ENCODE data around the gene ZNF148.
A peak's percentile ranks its signal among the peaks of the same experiment; 100 is the strongest.

Gene ZNF148

DNA sequence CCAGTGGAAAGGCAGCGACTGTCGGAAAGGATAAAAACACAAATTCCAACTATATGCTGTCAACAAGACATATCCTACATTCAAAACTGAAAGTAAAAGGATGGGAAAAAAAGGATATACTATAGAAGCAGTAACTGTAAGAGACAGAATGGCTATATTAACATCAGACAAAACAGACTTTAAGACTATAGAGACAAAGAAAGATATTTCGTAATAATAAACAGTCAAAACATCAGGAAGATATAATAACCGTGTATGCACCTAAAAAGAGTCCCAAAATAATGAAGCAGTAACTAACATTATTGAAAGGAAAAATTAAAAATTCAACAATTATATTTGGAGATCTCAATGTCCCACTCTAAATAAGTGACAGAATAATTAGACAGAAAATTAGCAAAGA, 48.2 kb downstream of the ZNF148 start:
- peak overlapping the region; percentile 3 for H3K27ac Mint-ChIP-seq
- H3K4me1 Mint-ChIP-seq (ENCODE audit: low read depth): peaks cover 16% of the 10 kb centered on the region
- H3K27me3 Mint-ChIP-seq: no peaks in the 10 kb centered on the region
- no peak overlapping the region for H3K4me3 Mint-ChIP-seq
- peaks cover 2% of the 10 kb centered on the region for H3K9me3 Mint-ChIP-seq (ENCODE audit: low read depth)
- H3K36me3 Mint-ChIP-seq: peaks cover 25% of the 10 kb centered on the region

- Mint-ChIP-seq H3K27ac (no peak overlapping the region), H3K27me3 (no peaks in the 10 kb centered on the region), H3K9me3 (ENCODE audit: low read depth) (peaks cover 2% of the 10 kb centered on the region), H3K4me3 (no peak overlapping the region), H3K36me3 (peaks cover 21% of the 10 kb centered on the region), H3K4me1 (ENCODE audit: low read depth) (peaks cover 8% of the 10 kb centered on the region)
These were observed 49.4 kb downstream of the ZNF148 start for GRCh38 chr3:125325746-125326145.

DNA sequence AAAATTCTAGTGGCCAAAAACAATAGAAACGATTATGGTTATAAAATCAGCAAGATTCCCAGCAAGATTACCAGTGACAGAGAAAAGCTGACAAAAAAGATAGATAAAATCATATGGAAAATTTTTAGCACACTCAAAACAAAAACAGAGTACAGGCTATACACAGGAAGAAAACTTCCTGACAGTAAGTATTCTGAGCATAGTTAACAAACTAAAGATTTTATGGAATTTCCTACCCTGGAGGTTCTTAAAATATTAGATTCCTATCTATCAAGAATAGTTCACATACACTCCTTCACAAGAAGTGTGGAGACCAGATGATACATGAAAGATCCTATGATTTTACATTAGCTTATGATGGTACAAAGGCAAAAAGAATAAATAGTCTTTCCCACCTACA, 50.8 kb downstream of the ZNF148 start:
- no peak overlapping the region for H3K4me3 Mint-ChIP-seq
- peaks cover 8% of the 10 kb centered on the region for H3K4me1 Mint-ChIP-seq (ENCODE audit: low read depth)
- H3K36me3 Mint-ChIP-seq: peaks cover 17% of the 10 kb centered on the region
- no peaks in the 10 kb centered on the region for H3K27me3 Mint-ChIP-seq
- peaks cover 2% of the 10 kb centered on the region for H3K9me3 Mint-ChIP-seq (ENCODE audit: low read depth)
- no peak overlapping the region for H3K27ac Mint-ChIP-seq

- no peaks in the 10 kb centered on the region for H3K27me3 Mint-ChIP-seq
- H3K36me3 Mint-ChIP-seq: peaks cover 15% of the 10 kb centered on the region
- peaks cover 2% of the 10 kb centered on the region for H3K9me3 Mint-ChIP-seq (ENCODE audit: low read depth)
- H3K27ac Mint-ChIP-seq: no peak overlapping the region
- H3K4me1 Mint-ChIP-seq (ENCODE audit: low read depth): peaks cover 10% of the 10 kb centered on the region
- no peak overlapping the region for H3K4me3 Mint-ChIP-seq
These were observed 52.2 kb downstream of the ZNF148 start for GRCh38 chr3:125322917-125323316.

GRCh38 chr3:125322166-125322565, 53.0 kb downstream of the ZNF148 start:
- peaks cover 10% of the 10 kb centered on the region for H3K4me1 Mint-ChIP-seq (ENCODE audit: low read depth)
- H3K27me3 Mint-ChIP-seq: no peaks in the 10 kb centered on the region
- peaks cover 15% of the 10 kb centered on the region for H3K36me3 Mint-ChIP-seq
- H3K4me3 Mint-ChIP-seq: no peak overlapping the region
- H3K27ac Mint-ChIP-seq: no peak overlapping the region
- H3K9me3 Mint-ChIP-seq (ENCODE audit: low read depth): peaks cover 3% of the 10 kb centered on the region

DNA sequence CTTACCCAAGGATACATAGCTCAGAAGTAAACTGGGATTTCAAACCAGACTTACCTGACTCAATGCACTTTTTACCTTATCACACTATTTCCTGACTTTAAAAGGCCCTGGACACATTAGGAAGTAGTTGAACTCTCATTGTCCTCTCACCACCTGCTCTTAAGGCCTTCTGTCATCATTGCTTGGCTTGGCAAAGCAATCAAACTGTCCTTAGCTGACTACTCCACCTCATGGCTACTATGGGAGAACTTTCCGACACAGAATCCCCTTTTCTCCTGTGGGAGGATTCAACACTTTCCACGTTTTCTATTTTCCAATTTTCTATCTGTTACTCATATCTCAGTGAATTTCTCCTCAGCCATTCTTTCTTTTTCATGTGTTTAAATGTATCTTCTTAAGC, 55.4 kb downstream of the ZNF148 start:
- H3K4me3 Mint-ChIP-seq: no peak overlapping the region
- H3K36me3 Mint-ChIP-seq: peaks cover 13% of the 10 kb centered on the region
- H3K27ac Mint-ChIP-seq: peak overlapping the region; percentile 31
- peaks cover 13% of the 10 kb centered on the region for H3K4me1 Mint-ChIP-seq (ENCODE audit: low read depth)
- H3K9me3 Mint-ChIP-seq (ENCODE audit: low read depth): peaks cover 7% of the 10 kb centered on the region
- no peaks in the 10 kb centered on the region for H3K27me3 Mint-ChIP-seq

- H3K27ac Mint-ChIP-seq: no peak overlapping the region
- peaks cover 7% of the 10 kb centered on the region for H3K9me3 Mint-ChIP-seq (ENCODE audit: low read depth)
- H3K4me1 Mint-ChIP-seq (ENCODE audit: low read depth): peaks cover 19% of the 10 kb centered on the region
- H3K27me3 Mint-ChIP-seq: no peaks in the 10 kb centered on the region
- peaks cover 13% of the 10 kb centered on the region for H3K36me3 Mint-ChIP-seq
- no peak overlapping the region for H3K4me3 Mint-ChIP-seq
These were observed 56.3 kb downstream of the ZNF148 start for GRCh38 chr3:125318871-125319270.

DNA sequence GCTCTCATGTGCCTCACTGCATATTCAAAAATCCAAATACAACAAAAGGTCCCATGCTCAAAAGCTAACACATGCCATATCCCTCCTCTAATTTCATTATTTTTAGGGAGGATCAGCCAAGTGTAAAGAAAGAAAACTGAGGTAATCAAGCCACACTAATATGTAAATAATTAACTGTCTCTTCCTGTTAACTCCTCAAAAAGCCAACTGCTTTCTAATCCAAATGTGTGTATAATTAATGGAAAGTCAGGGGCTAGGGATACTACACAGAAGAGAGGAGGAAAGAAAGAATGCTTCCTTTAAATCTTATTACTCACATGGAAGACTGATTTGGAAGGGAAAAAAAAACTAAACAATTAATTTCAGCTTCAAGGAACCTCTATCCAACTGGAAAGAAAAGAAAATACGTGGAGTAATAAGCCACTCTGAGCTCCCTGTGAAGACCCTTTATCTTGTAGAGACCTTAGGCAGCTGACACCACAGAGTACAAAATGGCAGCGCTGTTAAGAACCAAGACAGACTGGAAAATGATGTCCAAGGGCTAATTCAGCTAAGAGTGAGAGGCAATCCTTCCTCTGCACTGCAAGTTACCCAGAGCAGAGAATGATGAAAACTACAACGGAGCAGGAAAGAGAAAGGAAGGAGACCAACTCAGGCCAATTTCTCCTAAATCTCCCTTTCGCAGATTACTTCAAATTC, 56.8 kb downstream of the ZNF148 start:
- H3K36me3 Mint-ChIP-seq: peaks cover 14% of the 10 kb centered on the region
- H3K4me3 Mint-ChIP-seq: no peak overlapping the region
- no peaks in the 10 kb centered on the region for H3K27me3 Mint-ChIP-seq
- peak overlapping the region; percentile 70 for H3K27ac Mint-ChIP-seq
- peaks cover 20% of the 10 kb centered on the region for H3K4me1 Mint-ChIP-seq (ENCODE audit: low read depth)
- peaks cover 7% of the 10 kb centered on the region for H3K9me3 Mint-ChIP-seq (ENCODE audit: low read depth)

- peaks cover 16% of the 10 kb centered on the region for H3K36me3 Mint-ChIP-seq
- H3K4me1 Mint-ChIP-seq (ENCODE audit: low read depth): peaks cover 23% of the 10 kb centered on the region
- no peaks in the 10 kb centered on the region for H3K27me3 Mint-ChIP-seq
- peaks cover 7% of the 10 kb centered on the region for H3K9me3 Mint-ChIP-seq (ENCODE audit: low read depth)
- H3K4me3 Mint-ChIP-seq: no peak overlapping the region
- peak overlapping the region; percentile 70 for H3K27ac Mint-ChIP-seq
These were observed 57.4 kb downstream of the ZNF148 start for GRCh38 chr3:125317761-125318160.

- Mint-ChIP-seq H3K4me3 (no peak overlapping the region), H3K4me1 (ENCODE audit: low read depth) (peaks cover 31% of the 10 kb centered on the region), H3K27ac (peak overlapping the region; percentile 71), H3K9me3 (ENCODE audit: low read depth) (peaks cover 7% of the 10 kb centered on the region), H3K27me3 (no peaks in the 10 kb centered on the region), H3K36me3 (peaks cover 22% of the 10 kb centered on the region)
These were observed 58.2 kb downstream of the ZNF148 start for GRCh38 chr3:125316949-125317348.

- Mint-ChIP-seq H3K27me3 (no peaks in the 10 kb centered on the region), H3K27ac (peak overlapping the region; percentile 71), H3K9me3 (ENCODE audit: low read depth) (peaks cover 7% of the 10 kb centered on the region), H3K4me1 (ENCODE audit: low read depth) (peaks cover 37% of the 10 kb centered on the region), H3K4me3 (no peak overlapping the region), H3K36me3 (peaks cover 22% of the 10 kb centered on the region)
These were observed 58.9 kb downstream of the ZNF148 start for GRCh38 chr3:125316246-125316645.

- H3K4me3 Mint-ChIP-seq: peak overlapping the region; percentile 3
- H3K27me3 Mint-ChIP-seq: no peaks in the 10 kb centered on the region
- H3K36me3 Mint-ChIP-seq: peaks cover 29% of the 10 kb centered on the region
- H3K4me1 Mint-ChIP-seq (ENCODE audit: low read depth): peaks cover 55% of the 10 kb centered on the region
- peak overlapping the region; percentile 77 for H3K27ac Mint-ChIP-seq
- peaks cover 7% of the 10 kb centered on the region for H3K9me3 Mint-ChIP-seq (ENCODE audit: low read depth)
These were observed 62.0 kb downstream of the ZNF148 start for GRCh38 chr3:125313060-125313635.

GRCh38 chr3:125310623-125311081, 64.5 kb downstream of the ZNF148 start:
- Mint-ChIP-seq H3K27ac (peak overlapping the region; percentile 90), H3K4me3 (peak overlapping the region; percentile 82), H3K27me3 (no peaks in the 10 kb centered on the region), H3K4me1 (ENCODE audit: low read depth) (peaks cover 55% of the 10 kb centered on the region), H3K9me3 (ENCODE audit: low read depth) (no peaks in the 10 kb centered on the region), H3K36me3 (peaks cover 24% of the 10 kb centered on the region)

DNA sequence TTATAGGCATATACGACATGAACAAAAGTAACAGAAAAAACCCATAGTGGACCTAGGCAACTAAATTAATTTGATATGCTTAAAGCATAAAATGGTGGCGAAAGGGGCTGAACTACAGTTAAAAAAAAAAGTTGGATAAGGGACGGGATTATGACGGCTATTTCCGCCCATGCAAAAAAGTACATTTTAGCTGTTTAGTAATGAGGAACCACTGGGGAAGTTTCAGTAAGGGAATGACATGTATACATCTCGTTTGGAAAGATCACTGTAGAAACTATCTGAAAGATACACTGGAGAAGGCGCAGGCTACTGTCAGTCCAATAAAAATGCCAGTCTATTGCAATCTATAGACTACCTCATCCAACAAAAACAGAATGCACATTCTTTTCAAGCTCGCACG, 65.6 kb downstream of the ZNF148 start:
- peak overlapping the region; percentile 25 for H3K4me3 Mint-ChIP-seq
- H3K27ac Mint-ChIP-seq: peak overlapping the region; percentile 61
- no peaks in the 10 kb centered on the region for H3K27me3 Mint-ChIP-seq
- no peaks in the 10 kb centered on the region for H3K9me3 Mint-ChIP-seq (ENCODE audit: low read depth)
- peaks cover 64% of the 10 kb centered on the region for H3K4me1 Mint-ChIP-seq (ENCODE audit: low read depth)
- peaks cover 24% of the 10 kb centered on the region for H3K36me3 Mint-ChIP-seq

- no peak overlapping the region for H3K27ac Mint-ChIP-seq
- no peaks in the 10 kb centered on the region for H3K9me3 Mint-ChIP-seq (ENCODE audit: low read depth)
- H3K4me3 Mint-ChIP-seq: no peak overlapping the region
- H3K4me1 Mint-ChIP-seq (ENCODE audit: low read depth): peaks cover 60% of the 10 kb centered on the region
- H3K36me3 Mint-ChIP-seq: peaks cover 24% of the 10 kb centered on the region
- H3K27me3 Mint-ChIP-seq: no peaks in the 10 kb centered on the region
These were observed 68.5 kb downstream of the ZNF148 start for GRCh38 chr3:125306620-125307019.

DNA sequence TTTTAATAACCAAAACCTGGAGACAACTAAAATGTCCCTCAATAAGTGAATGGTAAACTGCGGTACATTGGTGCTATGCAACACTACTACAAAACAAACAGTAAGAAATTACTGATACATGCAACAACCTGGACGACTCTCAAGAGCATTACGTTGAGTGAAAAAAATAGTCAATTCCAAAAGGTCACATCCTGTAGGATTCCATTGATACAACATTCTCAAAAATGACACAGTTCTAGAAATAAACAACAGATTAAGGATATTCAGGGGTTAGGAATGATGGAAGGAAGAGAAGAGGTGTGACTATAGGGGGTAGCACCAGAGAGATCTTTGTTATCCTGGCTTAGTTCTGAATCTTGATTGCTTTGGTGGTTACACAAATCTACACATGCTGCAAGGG, 72.2 kb downstream of the ZNF148 start:
- Mint-ChIP-seq H3K36me3 (peaks cover 15% of the 10 kb centered on the region), H3K9me3 (ENCODE audit: low read depth) (no peaks in the 10 kb centered on the region), H3K27me3 (no peaks in the 10 kb centered on the region), H3K4me1 (ENCODE audit: low read depth) (peaks cover 48% of the 10 kb centered on the region), H3K4me3 (no peak overlapping the region), H3K27ac (no peak overlapping the region)
